Fibroblast of lung (primary cell): ENCODE data around the gene MTFR2.

Source experiments
- CTCF ChIP-seq, 2 donors: IDR thresholded peaks in 1 of 2; conservative IDR thresholded peaks in 1 of 2; 1 replicate in 1 of 2; 2 replicates in 1 of 2; pipeline ENCODE4 v1.5.1; 2011 to 2012; ENCODE audit warnings: low read length in 2 of 2, control low read depth in 1 of 2, inconsistent platforms in 1 of 2, low read depth in 1 of 2, mild to moderate bottlenecking in 1 of 2
- EZH2 ChIP-seq: IDR thresholded peaks from 2 replicates; pipeline ENCODE4 v1.5.1; 2012; ENCODE audit warnings: low read length, control low read depth, mild to moderate bottlenecking; ENCODE audit errors: missing control alignments

- TF ChIP-seq CTCF (conservative IDR thresholded peaks at IDR 0.05 in 1 of 2, IDR thresholded peaks at IDR 0.05 in 1 of 2; ENCODE audit: low read depth in 1 of 2, low read length in 2 of 2): peak; percentile 2 to 29
- TF ChIP-seq EZH2: no peak
Measured at GRCh38 chr6:136288566-136289326, 38.6 kb upstream of the MTFR2 start.
